ENCODE results near the gene TMEM45A. TPM values are rescaled to one million over a fixed set of nuclear protein-coding genes. Genes with fewer than 3 reads are reported as not detected.

Gene TMEM45A
- total and polyA plus RNA-seq, 8 donors = 23.5 to 53.8 (median 43.1) TPM

GRCh38 chr3:100621251-100621650, 128.8 kb downstream of the TMEM45A start:
- H3K4me1 ChIP-seq = no peaks in the 10 kb centered on the region
- DNase-seq (no peak), ATAC-seq (no peak)

More at GRCh38 chr3:100621251-100621650, 128.8 kb downstream of the TMEM45A start:
- no peak overlapping the region for H3K4me3 ChIP-seq
- TF ChIP-seq CTCF (IDR thresholded peaks at IDR 0.05) = no peak
- no peak overlapping the region for H3K27ac ChIP-seq
- intact Hi-C loops (cut with DNase I) = no loop called here
- H3K27me3 ChIP-seq = no peaks in the 10 kb centered on the region
- H3K36me3 ChIP-seq = no peaks in the 10 kb centered on the region
- H3K9me3 ChIP-seq = peaks cover 0 to 4% of the 10 kb centered on the region in 2 donors

Other genes with a start within 250 kb of the TMEM45A start
- 10 to 100 TPM; 44.4 to 46.3 TPM for gene TBC1D23, start 231.6 kb upstream of the TMEM45A start, total RNA-seq
- gene TBC1D23, start 231.6 kb upstream of the TMEM45A start, polyA plus RNA-seq (ENCODE audit: insufficient read length in 6 of 6) = 10 to 100 TPM; 31.6 to 43.1 (median 35.6) TPM
- gene NIT2, start 157.9 kb upstream of the TMEM45A start, total RNA-seq = 10 to 100 TPM; 30.8 to 40.8 TPM
- gene NIT2, start 157.9 kb upstream of the TMEM45A start, polyA plus RNA-seq (ENCODE audit: insufficient read length in 6 of 6) = 10 to 100 TPM; 44.9 to 55.8 (median 46.4) TPM
- gene TOMM70, start 91.5 kb upstream of the TMEM45A start, total RNA-seq = 10 to 100 TPM; 28.0 to 31.4 TPM
- gene TOMM70, start 91.5 kb upstream of the TMEM45A start, polyA plus RNA-seq (ENCODE audit: insufficient read length in 6 of 6) = 10 to 100 TPM; 56.3 to 65.2 (median 61.5) TPM
- 1 to 10 TPM; 1.4 to 2.1 TPM for gene LNP1, start 91.1 kb upstream of the TMEM45A start, total RNA-seq
- gene LNP1, start 91.1 kb upstream of the TMEM45A start, polyA plus RNA-seq (ENCODE audit: insufficient read length in 6 of 6) = 10 to 100 TPM in 2 of 6 donors, 1 to 10 TPM in 4; 7.4 to 13.0 (median 9.3) TPM
- gene ADGRG7, start 117.0 kb downstream of the TMEM45A start, total RNA-seq = not detected
- gene ADGRG7, start 117.0 kb downstream of the TMEM45A start, polyA plus RNA-seq (ENCODE audit: insufficient read length in 6 of 6) = not detected
- gene TFG, start 216.9 kb downstream of the TMEM45A start, total RNA-seq = 10 to 100 TPM; 81.8 to 84.2 TPM
- gene TFG, start 216.9 kb downstream of the TMEM45A start, polyA plus RNA-seq (ENCODE audit: insufficient read length in 6 of 6) = 100 to 1,000 TPM; 115 to 132 (median 117) TPM

Data from left lung (tissue), 10 donors.